HEK293T (cell line): ENCODE results near the gene OSER1.

ENCODE experiments used
- CTCF ChIA-PET: fragments of 350-600 bp; formaldehyde crosslinking; extraction: SDS; loops from one replicate; lab custom pipeline; 2021; ENCODE audit warnings: antibody characterized with exemption, inconsistent platforms; lab: Yijun Ruan, JAX
- POLR2A ChIA-PET: fragments of 350-600 bp; formaldehyde crosslinking; extraction: SDS; loops from one replicate; lab custom pipeline; 2020; ENCODE audit warnings: antibody characterized with exemption, inconsistent platforms; lab: Yijun Ruan, JAX
- DNase-seq: peaks from one replicate; pipeline ENCODE4 v3.0.0; 2012; ENCODE audit warnings: mixed read lengths; ENCODE audit errors: extremely low spot score
- ARNT ChIP-seq: fragments of 450-650 bp; IDR thresholded peaks from 2 replicates; pipeline ENCODE4 v1.6.1; 2017; ENCODE audit warnings: mild to moderate bottlenecking
- BHLHE40 ChIP-seq: fragments of 450-650 bp; IDR thresholded peaks from 2 replicates; pipeline ENCODE4 v1.6.1; 2016; ENCODE audit warnings: mild to moderate bottlenecking, moderate library complexity, borderline replicate concordance
- CTBP1 ChIP-seq: fragments of 450-650 bp; IDR thresholded peaks from 2 replicates; pipeline ENCODE4 v1.6.1; 2016; ENCODE audit warnings: borderline replicate concordance
- ELF4 ChIP-seq: fragments of 450-650 bp; IDR thresholded peaks from 2 replicates; pipeline ENCODE4 v1.6.1; 2017; ENCODE audit warnings: antibody characterized with exemption
- FOXA1 ChIP-seq: fragments of 450-650 bp; IDR thresholded peaks from 2 replicates; pipeline ENCODE4 v1.6.1; 2016; ENCODE audit warnings: mild to moderate bottlenecking
- FOXK2 ChIP-seq: fragments of 450-650 bp; IDR thresholded peaks from 2 replicates; pipeline ENCODE4 v1.6.1; 2016; ENCODE audit warnings: mild to moderate bottlenecking
- FOXM1 ChIP-seq: fragments of 450-650 bp; IDR thresholded peaks from 2 replicates; pipeline ENCODE4 v1.6.1; 2017; ENCODE audit warnings: mild to moderate bottlenecking, borderline replicate concordance
- HDGF ChIP-seq: fragments of 450-650 bp; IDR thresholded peaks from 2 replicates; pipeline ENCODE4 v1.6.1; 2017; ENCODE audit warnings: antibody characterized with exemption, borderline replicate concordance
- L3MBTL2 ChIP-seq: fragments of 450-650 bp; conservative IDR thresholded peaks from 2 replicates; pipeline ENCODE4 v1.6.1; 2016; ENCODE audit warnings: mild to moderate bottlenecking
- LEF1 ChIP-seq: fragments of 450-650 bp; IDR thresholded peaks from 2 replicates; pipeline ENCODE4 v1.6.1; 2017; ENCODE audit warnings: mild to moderate bottlenecking, borderline replicate concordance
- NFRKB ChIP-seq: fragments of 450-650 bp; IDR thresholded peaks from 2 replicates; pipeline ENCODE4 v1.6.1; 2016; ENCODE audit warnings: mild to moderate bottlenecking, moderate library complexity
- SP1 ChIP-seq: fragments of 450-650 bp; IDR thresholded peaks from 2 replicates; pipeline ENCODE4 v1.6.1; 2017
- SUZ12 ChIP-seq: fragments of 450-650 bp; IDR thresholded peaks from 2 replicates; pipeline ENCODE4 v1.6.1; 2016; ENCODE audit warnings: mild to moderate bottlenecking
- TARDBP ChIP-seq: fragments of 450-650 bp; IDR thresholded peaks from 2 replicates; pipeline ENCODE4 v1.6.1; 2016
- ZNF384 ChIP-seq: fragments of 450-650 bp; IDR thresholded peaks from 2 replicates; pipeline ENCODE4 v1.6.1; 2016
- TF ChIP-seq, protein P1 (sequence below): fragments of 450-650 bp; IDR thresholded peaks from 2 replicates; pipeline ENCODE4 v1.6.1; 2016

The OSER1 gene

GRCh38 chr20:44180814-44181213, 29.8 kb downstream of the OSER1 start:
- TF ChIP-seq LEF1 (no peak), HDGF (no peak)
- ChIA-PET CTCF (interaction anchor here (1.1 kb wide), 1 partner anchor 9 kb away, joined by 3 read pairs; no protein-coding TSS in a partner anchor), POLR2A (no interaction called here)
- no peak for DNase-seq

GRCh38 chr20:44176833-44177534, 33.6 kb downstream of the OSER1 start:
- ChIA-PET CTCF (no interaction called here), POLR2A (no interaction called here)
- no peak for DNase-seq
- TF ChIP-seq CTBP1 (no peak), TARDBP (no peak), FOXA1 (no peak), SP1 (no peak), ZNF384 (no peak), FOXK2 (no peak), HDGF (no peak), ARNT (no peak), FOXM1 (no peak), SUZ12 (no peak), L3MBTL2 (no peak), ELF4 (no peak), BHLHE40 (no peak), NFRKB (no peak)
- TF ChIP-seq, protein P1, sequence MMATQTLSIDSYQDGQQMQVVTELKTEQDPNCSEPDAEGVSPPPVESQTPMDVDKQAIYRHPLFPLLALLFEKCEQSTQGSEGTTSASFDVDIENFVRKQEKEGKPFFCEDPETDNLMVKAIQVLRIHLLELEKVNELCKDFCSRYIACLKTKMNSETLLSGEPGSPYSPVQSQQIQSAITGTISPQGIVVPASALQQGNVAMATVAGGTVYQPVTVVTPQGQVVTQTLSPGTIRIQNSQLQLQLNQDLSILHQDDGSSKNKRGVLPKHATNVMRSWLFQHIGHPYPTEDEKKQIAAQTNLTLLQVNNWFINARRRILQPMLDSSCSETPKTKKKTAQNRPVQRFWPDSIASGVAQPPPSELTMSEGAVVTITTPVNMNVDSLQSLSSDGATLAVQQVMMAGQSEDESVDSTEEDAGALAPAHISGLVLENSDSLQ: no peak

DNA sequence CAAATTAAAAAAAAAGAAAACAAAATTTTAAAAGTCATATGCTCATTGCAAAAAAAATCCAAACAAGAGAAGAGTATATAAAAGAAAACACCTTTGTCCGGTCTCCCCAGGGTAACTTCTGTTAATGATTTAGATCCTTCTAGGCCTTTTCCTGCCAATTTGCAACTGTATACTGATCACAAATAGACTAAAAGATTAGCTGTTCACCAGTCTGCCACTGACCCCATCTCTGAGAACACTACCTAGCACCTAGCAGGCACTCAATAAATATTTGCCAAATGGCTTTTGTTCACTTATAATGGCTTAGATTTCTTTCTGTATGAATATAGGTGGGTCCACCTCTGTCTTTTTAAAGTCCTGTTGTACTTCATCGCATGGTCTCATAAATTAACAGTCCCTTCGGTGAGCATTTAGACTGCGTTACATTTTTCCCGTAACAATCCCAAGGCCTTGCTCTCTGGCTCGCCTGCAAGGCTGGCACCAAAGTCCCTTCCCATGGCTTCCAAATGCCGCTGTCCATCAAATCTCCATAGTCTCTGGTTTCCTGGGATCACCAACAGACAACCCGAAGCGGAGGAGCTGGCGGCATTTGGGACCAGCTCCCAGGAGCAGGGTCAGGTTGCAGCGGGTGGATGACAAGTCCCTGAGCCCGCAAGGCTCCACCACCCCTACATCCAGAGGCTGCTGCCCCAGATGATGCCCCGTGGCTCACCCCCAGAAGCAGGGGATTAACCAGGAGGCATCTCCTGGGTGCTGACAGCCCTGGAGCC, 35.4 kb downstream of the OSER1 start:
- POLR2A ChIA-PET: no interaction called here
- DNase-seq: no peak
- TF ChIP-seq NFRKB (no peak), HDGF (no peak), TARDBP (no peak), FOXM1 (no peak), BHLHE40 (no peak), SUZ12 (no peak), ZNF384 (no peak), L3MBTL2 (no peak), FOXK2 (no peak), SP1 (no peak), LEF1 (no peak), CTBP1 (no peak), ARNT (no peak), FOXA1 (no peak), ELF4 (no peak)
- TF ChIP-seq, protein P1: no peak
- CTCF ChIA-PET: interaction anchor here (1.1 kb wide), 1 partner anchor 15 kb away, joined by 3 read pairs; no protein-coding TSS in a partner anchor

DNA sequence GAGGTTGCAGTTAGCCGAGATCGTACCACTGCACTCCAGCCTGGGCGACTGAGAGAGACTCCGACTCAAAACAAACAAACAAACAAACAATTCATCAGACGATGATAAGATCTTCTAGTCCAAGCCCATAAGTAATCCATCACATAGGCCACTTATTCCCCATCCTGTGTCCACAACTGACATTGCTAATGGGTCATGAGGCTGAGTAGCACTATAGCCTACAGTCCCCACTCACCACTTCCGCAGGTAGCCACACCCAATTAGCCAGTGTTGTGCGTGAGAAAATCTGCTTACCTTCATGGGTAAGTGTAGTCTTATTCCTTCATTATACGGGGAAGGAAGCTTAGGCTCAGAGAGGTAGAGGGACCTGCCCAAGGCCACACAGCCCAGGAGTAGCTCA, 36.7 kb downstream of the OSER1 start:
- ChIA-PET CTCF (interaction anchor here (1.1 kb wide), 1 partner anchor 16 kb away, joined by 3 read pairs; no protein-coding TSS in a partner anchor), POLR2A (no interaction called here)
- TF ChIP-seq ZNF384 (no peak), FOXA1 (no peak), HDGF (no peak), FOXM1 (no peak), ARNT (no peak), NFRKB (no peak), FOXK2 (no peak), BHLHE40 (no peak), ELF4 (no peak), SP1 (no peak), L3MBTL2 (no peak), SUZ12 (no peak), TARDBP (no peak), CTBP1 (no peak), LEF1 (no peak)
- TF ChIP-seq, protein P1: no peak
- DNase-seq: no peak

GRCh38 chr20:44173116-44173515, 37.5 kb downstream of the OSER1 start:
- TF ChIP-seq SP1: no peak
- TF ChIP-seq FOXK2: no peak
- TF ChIP-seq SUZ12: no peak
- CTCF ChIA-PET: no interaction called here
- DNase-seq: no peak
- POLR2A ChIA-PET: no interaction called here

- ChIA-PET POLR2A (no interaction called here), CTCF (no interaction called here)
- DNase-seq: no peak
- TF ChIP-seq ARNT: no peak
- no peak for TF ChIP-seq SUZ12
- TF ChIP-seq SP1: no peak
- TF ChIP-seq LEF1: no peak
- TF ChIP-seq NFRKB: no peak
- no peak for TF ChIP-seq ZNF384
- no peak for TF ChIP-seq TARDBP
- no peak for TF ChIP-seq FOXM1
- TF ChIP-seq BHLHE40: no peak
- no peak for TF ChIP-seq CTBP1
- no peak for TF ChIP-seq FOXA1
- TF ChIP-seq FOXK2: no peak
- no peak for TF ChIP-seq HDGF
- TF ChIP-seq L3MBTL2: no peak
- TF ChIP-seq, protein P1: no peak
Measured at GRCh38 chr20:44172572-44172950, 38.0 kb downstream of the OSER1 start.
